Sigmoid colon (tissue), 7 donors: ENCODE measurements around the gene FBXL15. TPM values are rescaled to one million over a fixed set of nuclear protein-coding genes. Genes with fewer than 3 reads are reported as not detected.

Source experiments
- DNase-seq: peaks from one replicate; pipeline ENCODE4 v3.0.0-alpha.2; 2019
- H3K27ac ChIP-seq, 4 donors: fragments of 200-600 bp; sonication (generic); one replicate each; pipeline ENCODE4 v1.5.1; 2016 to 2019; ENCODE audit warnings: mild to moderate bottlenecking in 1 of 4
- H3K27me3 ChIP-seq, 3 donors: fragments of 200-600 bp; sonication (generic); one replicate each; pipeline ENCODE4 v1.5.1; 2019; ENCODE audit warnings: mild to moderate bottlenecking in 1 of 3
- H3K36me3 ChIP-seq, 4 donors: fragments of 200-600 bp; sonication (generic); one replicate each; pipeline ENCODE4 v1.5.1; 2016 to 2019
- H3K4me1 ChIP-seq, 4 donors: fragments of 200-600 bp; sonication (generic); one replicate each; pipeline ENCODE4 v1.5.1; 2017 to 2019
- H3K4me3 ChIP-seq, 4 donors: fragments of 200-600 bp; sonication (generic); one replicate each; pipeline ENCODE4 v1.5.1; 2017 to 2019; ENCODE audit warnings: mild to moderate bottlenecking in 2 of 4, moderate library complexity in 1 of 4
- H3K9me3 ChIP-seq, 4 donors: fragments of 200-600 bp in 3 of 4; sonication (generic) in 3 of 4; one replicate each; pipeline versions ENCODE4 v1.5.1 to v1.6.1; 2013 to 2019
- CTCF ChIP-seq, 4 experiments: fragments of 450-650 bp in 3 of 4; fragments of 200-600 bp in 1 of 4; IDR thresholded peaks; one replicate each; pipeline ENCODE4 v1.5.1; 2016 to 2019; ENCODE audit warnings: antibody characterized with exemption in 4 of 4, mild to moderate bottlenecking in 3 of 4, moderate library complexity in 2 of 4
- EP300 ChIP-seq, 4 donors: sonication (generic); formaldehyde crosslinking; IDR thresholded peaks; one replicate each; pipeline ENCODE4 v1.6.1; 2017; ENCODE audit warnings: antibody characterized with exemption in 4 of 4
- POLR2A ChIP-seq, 2 donors: fragments of 450-650 bp; IDR thresholded peaks; one replicate each; pipeline ENCODE4 v1.6.1; 2016; ENCODE audit warnings: antibody characterized with exemption in 2 of 2, mild to moderate bottlenecking in 2 of 2, moderate library complexity in 2 of 2
- POLR2AphosphoS5 ChIP-seq, 4 donors: sonication (generic); formaldehyde crosslinking; IDR thresholded peaks; one replicate each; pipeline ENCODE4 v1.6.1; 2017; ENCODE audit warnings: antibody characterized with exemption in 4 of 4
- WGBS, 2 donors: extraction: QIAGEN DNeasy Blood & Tissue Kit; methylation state at CpG; one replicate each; pipeline ENCODE4 v1.1.7; 2013; 5-methylcytosine and 5-hydroxymethylcytosine counted together
- intact Hi-C: fragments of 100-400 bp; cut with DNase I; formaldehyde crosslinking; loops from one replicate; pipeline ENCODE4 v1.15.1; 2023
- polyA plus RNA-seq, 3 donors: library from polyadenylated mRNA; stranded (reverse); fragments of 200-250 nt; gene quantifications; one replicate each; pipeline ENCODE4 v1.2.3, GENCODE V29; 2013
- total RNA-seq, 4 donors: library from RNA; depleted of rRNA; stranded (reverse); fragments of >200 nt; gene quantifications; one replicate each; pipeline ENCODE4 v1.1.0, GENCODE V29; 2016
- donor health status: healthy with polysubstance abuse.
- donor health status: Bipolar disorder and iron deficiency.
- donor health status: healthy.

Gene FBXL15
- total and polyA plus RNA-seq, 7 donors, result 19.0 to 51.3 (median 30.7) TPM

GRCh38 chr10:102376901-102377300, 43.7 kb upstream of the FBXL15 start:
- 95% methylated on average over 12 of the region's 12 CpGs for WGBS, 2 donors
- no peak for DNase-seq
- no peak overlapping the region for H3K27ac ChIP-seq
- TF ChIP-seq EP300 (IDR thresholded peaks at IDR 0.05) (no peak), POLR2AphosphoS5 (IDR thresholded peaks at IDR 0.05) (no peak), POLR2A (IDR thresholded peaks at IDR 0.05) (no peak), CTCF (IDR thresholded peaks at IDR 0.05) (no peak)
- H3K4me3 ChIP-seq, result no peak overlapping the region
- intact Hi-C loops, result no loop called here
- no peaks in the 10 kb centered on the region for H3K27me3 ChIP-seq
- no peaks in the 10 kb centered on the region for H3K9me3 ChIP-seq
- peaks cover 12 to 100% (median 65%) of the 10 kb centered on the region in 4 donors for H3K36me3 ChIP-seq
- H3K4me1 ChIP-seq, result no peaks in the 10 kb centered on the region

- 96 to 97% methylated on average over 6 of the region's 6 CpGs for WGBS, 2 donors
- peaks cover 12 to 91% (median 60%) of the 10 kb centered on the region in 4 donors for H3K36me3 ChIP-seq
- no peak overlapping the region for H3K4me3 ChIP-seq
Measured at GRCh38 chr10:102379383-102379782, 41.3 kb upstream of the FBXL15 start.

GRCh38 chr10:102381983-102382382, 38.7 kb upstream of the FBXL15 start:
- WGBS, 2 donors, result 85 to 92% methylated on average over 9 of the region's 9 CpGs
- Histone ChIP-seq H3K36me3 (peaks cover 12 to 65% (median 45%) of the 10 kb centered on the region in 4 donors), H3K9me3 (no peaks in the 10 kb centered on the region), H3K27me3 (no peaks in the 10 kb centered on the region), H3K4me3 (no peak overlapping the region), H3K4me1 (peaks cover 0 to 4% (median 0%) of the 10 kb centered on the region in 4 donors), H3K27ac (no peak overlapping the region)
- intact Hi-C loops, result no loop called here
- no peak for DNase-seq
- no peak for TF ChIP-seq CTCF (IDR thresholded peaks at IDR 0.05)
- TF ChIP-seq POLR2A (IDR thresholded peaks at IDR 0.05), result no peak
- TF ChIP-seq POLR2AphosphoS5 (IDR thresholded peaks at IDR 0.05), result no peak
- TF ChIP-seq EP300 (IDR thresholded peaks at IDR 0.05), result no peak

More at GRCh38 chr10:102379383-102379782, 41.3 kb upstream of the FBXL15 start:
- intact Hi-C loops, result no loop called here
- H3K27me3 ChIP-seq, result no peaks in the 10 kb centered on the region
- TF ChIP-seq CTCF (IDR thresholded peaks at IDR 0.05) (no peak), POLR2AphosphoS5 (IDR thresholded peaks at IDR 0.05) (no peak), EP300 (IDR thresholded peaks at IDR 0.05) (no peak), POLR2A (IDR thresholded peaks at IDR 0.05) (no peak)
- DNase-seq, result no peak
- H3K27ac ChIP-seq, result no peak overlapping the region
- H3K9me3 ChIP-seq, result no peaks in the 10 kb centered on the region
- H3K4me1 ChIP-seq, result no peaks in the 10 kb centered on the region

GRCh38 chr10:102382871-102383270, 37.8 kb upstream of the FBXL15 start:
- WGBS, 2 donors, result 91 to 95% methylated on average over 8 of the region's 8 CpGs
- Histone ChIP-seq H3K27ac (no peak overlapping the region), H3K36me3 (peaks cover 12 to 56% (median 42%) of the 10 kb centered on the region in 4 donors), H3K9me3 (no peaks in the 10 kb centered on the region), H3K4me1 (peaks cover 0 to 4% (median 0%) of the 10 kb centered on the region in 4 donors), H3K4me3 (no peak overlapping the region), H3K27me3 (no peaks in the 10 kb centered on the region)
- TF ChIP-seq POLR2AphosphoS5 (IDR thresholded peaks at IDR 0.05) (no peak), CTCF (IDR thresholded peaks at IDR 0.05) (no peak), POLR2A (IDR thresholded peaks at IDR 0.05) (no peak), EP300 (IDR thresholded peaks at IDR 0.05) (no peak)
- no peak for DNase-seq
- intact Hi-C loops, result no loop called here

GRCh38 chr10:102384053-102384452, 36.6 kb upstream of the FBXL15 start:
- no peak for DNase-seq
- peaks cover 12 to 44% (median 34%) of the 10 kb centered on the region in 4 donors for H3K36me3 ChIP-seq
- TF ChIP-seq POLR2AphosphoS5 (IDR thresholded peaks at IDR 0.05) (no peak), CTCF (IDR thresholded peaks at IDR 0.05) (no peak), EP300 (IDR thresholded peaks at IDR 0.05) (no peak), POLR2A (IDR thresholded peaks at IDR 0.05) (no peak)
- H3K4me1 ChIP-seq, result peaks cover 0 to 4% (median 0%) of the 10 kb centered on the region in 4 donors
- no peak overlapping the region for H3K27ac ChIP-seq
- intact Hi-C loops, result no loop called here
- no peaks in the 10 kb centered on the region for H3K9me3 ChIP-seq
- no peaks in the 10 kb centered on the region for H3K27me3 ChIP-seq
- H3K4me3 ChIP-seq, result no peak overlapping the region
- WGBS, 2 donors, result 61 to 64% methylated on average over 6 of the region's 6 CpGs
